HepG2 (cell line): Measurements from ENCODE around the gene MAT2A. TPM values are rescaled to one million over a fixed set of nuclear protein-coding genes. Genes with fewer than 3 reads are reported as not detected.

Source experiments
- HINFP ChIP-seq: sonication (generic); formaldehyde crosslinking; IDR thresholded peaks from 2 replicates; pipeline ENCODE4 v1.4.0; 2020; ENCODE audit warnings: low read depth, mild to moderate bottlenecking, missing genetic modification reagents
- HIVEP1 ChIP-seq: sonication (generic); formaldehyde crosslinking; IDR thresholded peaks from 2 replicates; pipeline ENCODE4 v1.4.0; 2020; ENCODE audit warnings: mild to moderate bottlenecking, missing genetic modification reagents
- HNF1B ChIP-seq: sonication (generic); formaldehyde crosslinking; IDR thresholded peaks from 2 replicates; pipeline ENCODE4 v1.5.1; 2020; ENCODE audit warnings: mild to moderate bottlenecking, moderate library complexity, missing genetic modification reagents
- NR2F1 ChIP-seq, 2 experiments: fragments of 450-650 bp in 1 of 2; formaldehyde crosslinking in 1 of 2; IDR thresholded peaks; 2 replicates each; pipeline versions ENCODE4 v1.5.0 to v1.6.1; 2016 to 2020; ENCODE audit warnings: mild to moderate bottlenecking in 1 of 2, missing compliant biosample characterization in 1 of 2, missing genetic modification reagents in 1 of 2, moderate library complexity in 1 of 2
- REXO4 ChIP-seq: sonication (generic); formaldehyde crosslinking; IDR thresholded peaks from 2 replicates; pipeline ENCODE4 v1.8.0; 2022; ENCODE audit warnings: missing genetic modification reagents, mild to moderate bottlenecking, borderline replicate concordance
- ZNF274 ChIP-seq: sonication (generic); formaldehyde crosslinking; IDR thresholded peaks from 2 replicates; pipeline ENCODE4 v1.5.1; 2020; ENCODE audit warnings: mild to moderate bottlenecking, missing genetic modification reagents
- ZNF407 ChIP-seq: sonication (generic); formaldehyde crosslinking; IDR thresholded peaks from one replicate; pipeline ENCODE4 v1.5.1; 2020; ENCODE audit warnings: mild to moderate bottlenecking, missing genetic modification reagents; ENCODE audit errors: not compliant biosample characterization
- polyA plus RNA-seq, 8 experiments: library from polyadenylated mRNA; depleted of rRNA in 3 of 8; stranded (reverse) in 7 of 8; unstranded in 1 of 8; fragments of >200 nt; fragmentation: Illumina TruSeq in 4 of 8; extraction: Trizol in 4 of 8; gene quantifications; 2 replicates each; pipeline versions ENCODE4 v1.2.1 to v1.2.3, GENCODE V29; 2011 to 2016; ENCODE audit warnings: low read depth in 4 of 8, missing spikeins in 1 of 8, mixed read lengths in 1 of 8; ENCODE audit not compliant: insufficient read depth in 1 of 8
- total RNA-seq, 5 experiments: library from RNA; depleted of rRNA; stranded (reverse); fragments of >200 nt; fragmentation: Illumina TruSeq; extraction: Trizol; gene quantifications; 2 replicates each; pipeline ENCODE4 v1.2.3, GENCODE V29; 2016; ENCODE audit warnings: low read depth in 1 of 5

MAT2A gene
- total and polyA plus RNA-seq, 2 of the 13 experiments (the other 11 are each of a cell fraction or from before 2014, with no cell fraction given) = 155 to 331 TPM

- no peak for TF ChIP-seq ZNF407 (CRISPR knock-in tag)
- no peak; the same call in 1 of the 2 replicates for TF ChIP-seq ZNF274
- 0 out of 4 replicates have a peak, but pooled peaks of 1 of the 2 experiments have one; percentile 5 for TF ChIP-seq NR2F1 (CRISPR knock-in tag; IDR thresholded peaks at IDR 0.05)
- TF ChIP-seq REXO4 (CRISPR knock-in tag) = peak; percentile 83; the same call in 1 of the 2 replicates
- peak; percentile 90 for TF ChIP-seq HIVEP1 (CRISPR knock-in tag)
- TF ChIP-seq HNF1B (CRISPR knock-in tag) = peak; percentile 90
- TF ChIP-seq HINFP (CRISPR knock-in tag) = peak; percentile 78
These were observed at the start of gene MAT2A (continued) for GRCh38 chr2:85538507-85539360.
